Endothelial cell of umbilical vein (primary cell): ENCODE data around the gene GRK1. TPM values are rescaled to one million over a fixed set of nuclear protein-coding genes. Genes with fewer than 3 reads are reported as not detected.

Experiments used
- BruUV-seq: library from RNA; stranded (reverse); fragments of 400-500 nt; replicated peaks from 2 replicates; lab custom pipeline; 2021; lab: Mats Ljungman, UMichigan
- CTCF ChIA-PET: fragments of 300-600, 350-600 bp; sonication (Branson Sonifier 250); formaldehyde crosslinking; loops from one replicate; lab custom pipeline; 2021; ENCODE audit warnings: antibody characterized with exemption, inconsistent platforms; lab: Charles Lee
- POLR2A ChIA-PET: fragments of 300-600, 350-600 bp; sonication (Branson Sonifier 250); formaldehyde crosslinking; loops from one replicate; lab custom pipeline; 2021; ENCODE audit warnings: antibody characterized with exemption, inconsistent platforms; lab: Charles Lee
- DNase-seq: peaks from one replicate; pipeline ENCODE4 v3.0.0-alpha.2; 2011; ENCODE audit warnings: low read depth, low spot score
- FAIRE-seq: peaks from 2 replicates; lab custom pipeline; 2011; peaks lifted over from hg19 to GRCh38; lab: Jason Lieb, UNC
- H2AFZ ChIP-seq: 2 replicates; pipeline ENCODE4 v1.6.0; 2012; ENCODE audit warnings: low read depth, low read length, control low read depth, inconsistent platforms
- H3K27ac ChIP-seq: 2 replicates; pipeline ENCODE4 v1.5.1; 2011; ENCODE audit warnings: low read depth, mild to moderate bottlenecking, control low read depth, low read length, moderate library complexity; ENCODE audit not compliant: insufficient read depth
- H3K27me3 ChIP-seq, 2 experiments: 2 replicates each; pipeline versions ENCODE4 v1.6.0 to v1.6.1; 2011; ENCODE audit warnings: low read length in 2 of 2, mixed read lengths in 1 of 2; ENCODE audit not compliant: control insufficient read depth in 2 of 2, insufficient read depth in 2 of 2
- H3K36me3 ChIP-seq, 2 experiments: 2 replicates in 1 of 2; 3 replicates in 1 of 2; pipeline ENCODE4 v1.5.1; 2011; ENCODE audit warnings: low read length in 2 of 2, mild to moderate bottlenecking in 1 of 2, moderate library complexity in 1 of 2; ENCODE audit not compliant: control insufficient read depth in 2 of 2, insufficient read depth in 2 of 2; ENCODE audit errors: extremely low read depth in 1 of 2
- H3K4me1 ChIP-seq: 3 replicates; pipeline ENCODE4 v1.5.1; 2011; ENCODE audit warnings: mild to moderate bottlenecking, low read length; ENCODE audit not compliant: control insufficient read depth, insufficient read depth; ENCODE audit errors: extremely low read depth
- H3K4me2 ChIP-seq: 2 replicates; pipeline ENCODE4 v1.6.1; 2011; ENCODE audit warnings: low read length, control low read depth, mixed read lengths; ENCODE audit not compliant: insufficient read depth
- H3K4me3 ChIP-seq, 3 experiments: fragments of 200-600 bp in 1 of 3; sonication (generic), shearing (Covaris generic) in 1 of 3; replicated peaks in 1 of 3; 2 replicates each; pipeline ENCODE4 v1.5.1; 2011 to 2016; ENCODE audit warnings: control low read depth in 3 of 3, low read length in 3 of 3, mild to moderate bottlenecking in 2 of 3, inconsistent platforms in 1 of 3, low read depth in 1 of 3, moderate library complexity in 1 of 3; ENCODE audit not compliant: insufficient read depth in 1 of 3
- H3K79me2 ChIP-seq: 2 replicates; pipeline ENCODE4 v1.6.0; 2012; ENCODE audit warnings: low read length, inconsistent platforms; ENCODE audit not compliant: control insufficient read depth, insufficient read depth
- H3K9ac ChIP-seq: replicated peaks from 2 replicates; pipeline ENCODE3; 2011; ENCODE audit warnings: low read length, control low read depth; ENCODE audit not compliant: insufficient read depth; ENCODE audit errors: extremely low read depth
- H3K9me1 ChIP-seq: replicated peaks from 3 replicates; pipeline ENCODE4 v1.6.0; 2011; ENCODE audit warnings: mild to moderate bottlenecking, low read length; ENCODE audit not compliant: control insufficient read depth, insufficient read depth; ENCODE audit errors: extremely low read depth
- H3K9me3 ChIP-seq: replicated peaks from 2 replicates; pipeline ENCODE4 v1.5.1; 2012; ENCODE audit warnings: low read length, inconsistent platforms; ENCODE audit not compliant: control insufficient read depth, insufficient read depth
- H4K20me1 ChIP-seq: replicated peaks from 2 replicates; pipeline ENCODE3; 2011; ENCODE audit warnings: mild to moderate bottlenecking, low read length; ENCODE audit not compliant: control insufficient read depth, insufficient read depth; ENCODE audit errors: extremely low read depth
- CTCF ChIP-seq, 2 donors: IDR thresholded peaks; 1 replicate in 1 of 2; 2 replicates in 1 of 2; pipeline ENCODE4 v1.5.1; 2011; ENCODE audit warnings: low read length in 2 of 2, mild to moderate bottlenecking in 2 of 2, moderate library complexity in 2 of 2, control low read depth in 1 of 2, inconsistent platforms in 1 of 2, low read depth in 1 of 2; ENCODE audit not compliant: insufficient read depth in 1 of 2; ENCODE audit errors: extremely low read depth in 1 of 2
- EZH2 ChIP-seq: IDR thresholded peaks from 2 replicates; pipeline ENCODE4 v1.6.1; 2012; ENCODE audit warnings: borderline replicate concordance, low read depth, mild to moderate bottlenecking, moderate library complexity, low read length, inconsistent platforms; ENCODE audit not compliant: severe bottlenecking
- FOS ChIP-seq: IDR thresholded peaks from 2 replicates; pipeline ENCODE4 v1.6.1; 2011; ENCODE audit warnings: mild to moderate bottlenecking, low read length, moderate library complexity, borderline replicate concordance; ENCODE audit not compliant: insufficient read depth
- GATA2 ChIP-seq: IDR thresholded peaks from 2 replicates; pipeline ENCODE4 v1.7.0; 2011; ENCODE audit warnings: low read depth, mild to moderate bottlenecking, moderate library complexity, mixed read lengths, low read length; ENCODE audit not compliant: insufficient read length, insufficient read depth
- JUN ChIP-seq: IDR thresholded peaks from 2 replicates; pipeline ENCODE4 v1.6.1; 2011; ENCODE audit warnings: borderline replicate concordance, low read depth; ENCODE audit not compliant: insufficient read length, insufficient read depth
- MAX ChIP-seq: IDR thresholded peaks from 2 replicates; pipeline ENCODE4 v1.6.1; 2011; ENCODE audit not compliant: insufficient read depth, insufficient read length
- MYC ChIP-seq: IDR thresholded peaks from one replicate; pipeline ENCODE4 v1.6.1; 2011; ENCODE audit warnings: mild to moderate bottlenecking, low read depth, low read length
- POLR2A ChIP-seq: IDR thresholded peaks from 2 replicates; pipeline ENCODE4 v1.6.1; 2012; ENCODE audit warnings: low read depth, mild to moderate bottlenecking, control low read depth, low read length
- POLR2AphosphoS5 ChIP-seq: IDR thresholded peaks from 2 replicates; pipeline ENCODE4 v1.6.1; 2012; ENCODE audit warnings: low read depth, mild to moderate bottlenecking, control low read depth, low read length, moderate library complexity; ENCODE audit not compliant: insufficient read depth
- dilution Hi-C: fragments of 300-500 bp; cut with MboI; formaldehyde crosslinking; loops from one replicate; pipeline ENCODE4 v1.15.0; 2019; ENCODE audit warnings: low sequenced_read_pairs; ENCODE audit not compliant: extremely low pct_ligation_motif_present
- intact Hi-C: fragments of 100-400 bp; cut with micrococcal nuclease; formaldehyde crosslinking; loops from one replicate; pipeline ENCODE4 v1.10.0; 2022
- polyA plus RNA-seq, 4 experiments: library from polyadenylated mRNA; depleted of rRNA in 3 of 4; stranded (reverse) in 3 of 4; unstranded in 1 of 4; fragments of >200 nt; gene quantifications; 2 replicates each; pipeline versions ENCODE4 v1.2.1 to v1.2.3, GENCODE V29; 2011 to 2012; ENCODE audit warnings: missing spikeins in 1 of 4
- total RNA-seq: library from RNA; stranded (reverse); gene quantifications from 2 replicates; pipeline ENCODE4 v1.2.3, GENCODE V29; 2021

GRK1 gene
- total and polyA plus RNA-seq, 2 donors (not counting 3 experiments of a cell fraction or from before 2014, with no cell fraction given): not detected

- Histone ChIP-seq H4K20me1 (no peaks in the 10 kb centered on the region), H3K9ac (no peak overlapping the region), H3K27me3 (no peaks in the 10 kb centered on the region), H3K4me1 (peaks cover 4% of the 10 kb centered on the region), H3K4me3 (no peak overlapping the region), H3K9me3 (no peaks in the 10 kb centered on the region), H3K79me2 (no peaks in the 10 kb centered on the region), H2AFZ (no peak overlapping the region), H3K36me3 (peaks cover 4 to 14% of the 10 kb centered on the region in 2 experiments), H3K4me2 (no peak overlapping the region), H3K27ac (no peak overlapping the region), H3K9me1 (no peaks in the 10 kb centered on the region)
- ChIA-PET CTCF (no interaction called here), POLR2A (no interaction called here)
- intact Hi-C loops (no loop called here), dilution Hi-C loops (no loop called here)
- TF ChIP-seq MAX: no peak
- TF ChIP-seq EZH2: no peak
- no peak for FAIRE-seq
- DNase-seq: no peak
- BruUV-seq: no TSS peak
Observed at GRCh38 chr13:113643593-113643992, 23.4 kb upstream of the GRK1 start.

GRCh38 chr13:113644800-113645199 is 22.2 kb upstream of the GRK1 start:
- intact Hi-C loops (no loop called here), dilution Hi-C loops (no loop called here)
- no TSS peak for BruUV-seq
- ChIA-PET CTCF (no interaction called here), POLR2A (no interaction called here)
- TF ChIP-seq POLR2AphosphoS5 (no peak), FOS (no peak), CTCF (IDR thresholded peaks at IDR 0.05; ENCODE audit: extremely low read depth in 1 of 2, insufficient read depth in 1 of 2, low read depth in 1 of 2, low read length in 2 of 2) (no peak), MAX (no peak), EZH2 (no peak), GATA2 (no peak), JUN (no peak), MYC (no peak), POLR2A (no peak)
- FAIRE-seq (no peak), DNase-seq (no peak)
- Histone ChIP-seq H3K9ac (no peak overlapping the region), H4K20me1 (no peaks in the 10 kb centered on the region), H3K36me3 (peaks cover 0 to 8% of the 10 kb centered on the region in 2 experiments), H3K9me3 (no peaks in the 10 kb centered on the region), H3K79me2 (no peaks in the 10 kb centered on the region), H3K4me3 (no peak overlapping the region), H3K4me1 (peaks cover 4% of the 10 kb centered on the region), H3K4me2 (no peak overlapping the region), H3K9me1 (no peaks in the 10 kb centered on the region), H3K27me3 (no peaks in the 10 kb centered on the region), H2AFZ (no peak overlapping the region), H3K27ac (no peak overlapping the region)
